T1000 (cell line): ENCODE data around the gene UBXN7.
"Not testable (repeated sequence)": the region's sequence is repeated elsewhere in the genome, so short reads cannot be mapped to it uniquely, and the experiment has no call there.

ENCODE experiments used
- DNase-seq: peaks from one replicate; lab custom pipeline; 2025; ENCODE audit warnings: mixed read lengths; lab: John Stamatoyannopoulos, UW

The UBXN7 gene, protein sequence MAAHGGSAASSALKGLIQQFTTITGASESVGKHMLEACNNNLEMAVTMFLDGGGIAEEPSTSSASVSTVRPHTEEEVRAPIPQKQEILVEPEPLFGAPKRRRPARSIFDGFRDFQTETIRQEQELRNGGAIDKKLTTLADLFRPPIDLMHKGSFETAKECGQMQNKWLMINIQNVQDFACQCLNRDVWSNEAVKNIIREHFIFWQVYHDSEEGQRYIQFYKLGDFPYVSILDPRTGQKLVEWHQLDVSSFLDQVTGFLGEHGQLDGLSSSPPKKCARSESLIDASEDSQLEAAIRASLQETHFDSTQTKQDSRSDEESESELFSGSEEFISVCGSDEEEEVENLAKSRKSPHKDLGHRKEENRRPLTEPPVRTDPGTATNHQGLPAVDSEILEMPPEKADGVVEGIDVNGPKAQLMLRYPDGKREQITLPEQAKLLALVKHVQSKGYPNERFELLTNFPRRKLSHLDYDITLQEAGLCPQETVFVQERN

GRCh38 chr3:196432137-196432879 is at the start of gene UBXN7:
Gene UBXN7, minus strand, starts transcription at chr3:196432427. Its CDS starts 28 bp downstream, at chr3:196432399.
- DNase-seq: peak; percentile 86

DNA sequence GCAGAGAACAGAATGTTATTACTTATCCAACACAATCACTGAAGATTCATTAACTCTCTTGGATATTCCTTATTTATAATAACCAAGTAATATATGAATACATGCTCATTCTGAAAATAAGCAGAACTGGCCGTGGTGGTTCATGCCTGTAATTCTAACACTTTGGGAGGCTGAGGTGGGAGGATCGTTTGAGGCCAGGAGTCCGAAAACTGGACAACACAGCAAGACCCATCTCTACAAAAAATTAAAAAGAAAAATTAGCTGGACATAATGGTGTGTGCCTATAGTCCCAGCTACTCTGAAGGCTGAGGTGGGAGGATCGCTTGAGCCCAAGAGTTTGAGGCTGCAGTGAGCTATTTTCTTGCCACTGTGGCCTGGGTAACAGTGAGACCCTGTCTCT is 45.5 kb upstream of the UBXN7 start:
- DNase-seq: no peak

DNA sequence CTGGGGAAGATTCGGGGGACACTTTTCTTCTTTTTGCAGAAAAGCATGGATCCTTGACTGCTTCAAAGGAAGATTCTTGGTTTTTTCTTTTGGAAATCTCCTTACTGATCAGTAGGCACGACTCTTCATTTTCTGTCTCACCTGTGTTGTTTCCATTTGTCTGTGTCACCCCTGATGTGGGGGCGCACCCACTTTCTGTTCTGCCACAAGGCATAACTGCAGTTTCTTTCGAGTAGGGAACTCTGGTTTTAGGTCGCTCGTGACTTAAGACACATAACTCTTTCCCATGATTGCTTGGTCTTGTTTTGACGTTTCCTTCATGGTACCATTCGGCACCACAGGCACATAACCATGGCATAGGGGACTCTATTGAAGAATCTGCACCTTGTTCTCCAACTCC is 40.1 kb upstream of the UBXN7 start:
- DNase-seq: no peak

DNA sequence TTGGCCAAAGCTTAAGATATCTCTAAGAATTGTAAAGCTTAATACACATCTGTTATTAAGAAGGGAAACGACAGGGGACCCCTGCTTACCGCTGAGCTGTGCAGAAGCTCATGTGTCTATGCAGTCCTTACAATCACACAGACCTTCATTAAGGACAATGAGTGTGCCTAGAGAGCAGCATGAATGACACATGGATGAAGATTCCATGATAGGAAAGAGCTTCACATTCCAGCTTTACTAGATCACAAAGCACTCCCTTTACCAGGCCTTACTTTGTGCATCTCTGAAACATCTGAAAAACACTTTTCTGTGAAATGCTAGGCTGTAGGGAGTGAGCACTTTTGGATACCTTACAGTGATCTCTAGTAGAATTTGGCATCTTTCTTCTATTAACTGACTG is 39.3 kb upstream of the UBXN7 start:
- DNase-seq: no peak

DNA sequence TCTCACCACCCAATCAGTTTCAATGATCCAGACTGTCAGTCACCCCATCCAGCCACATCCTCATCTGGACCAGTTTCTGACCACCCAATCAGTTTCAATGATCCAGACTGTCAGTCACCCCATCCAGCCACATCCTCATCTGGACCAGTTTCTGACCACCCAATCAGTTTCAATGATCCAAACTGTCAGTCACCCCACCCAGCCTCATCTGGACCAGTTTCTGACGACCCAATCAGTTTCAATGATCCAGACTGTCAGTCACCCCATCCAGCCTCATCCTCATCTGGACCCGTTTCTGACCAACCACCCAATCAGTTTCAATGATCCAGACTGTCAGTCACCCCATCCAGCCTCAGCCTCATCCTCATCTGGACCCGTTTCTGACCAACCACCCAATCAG is 38.0 kb upstream of the UBXN7 start:
- DNase-seq: not testable (repeated sequence)

- DNase-seq: no peak
Measured at GRCh38 chr3:196463804-196464203, 31.6 kb upstream of the UBXN7 start.

GRCh38 chr3:196463478-196463756 is 31.2 kb upstream of the UBXN7 start:
- DNase-seq: no peak

GRCh38 chr3:196462680-196463477 is 30.7 kb upstream of the UBXN7 start:
- DNase-seq: not testable (repeated sequence)

- DNase-seq: no peak
Measured at GRCh38 chr3:196458063-196458462, 25.8 kb upstream of the UBXN7 start.

DNA sequence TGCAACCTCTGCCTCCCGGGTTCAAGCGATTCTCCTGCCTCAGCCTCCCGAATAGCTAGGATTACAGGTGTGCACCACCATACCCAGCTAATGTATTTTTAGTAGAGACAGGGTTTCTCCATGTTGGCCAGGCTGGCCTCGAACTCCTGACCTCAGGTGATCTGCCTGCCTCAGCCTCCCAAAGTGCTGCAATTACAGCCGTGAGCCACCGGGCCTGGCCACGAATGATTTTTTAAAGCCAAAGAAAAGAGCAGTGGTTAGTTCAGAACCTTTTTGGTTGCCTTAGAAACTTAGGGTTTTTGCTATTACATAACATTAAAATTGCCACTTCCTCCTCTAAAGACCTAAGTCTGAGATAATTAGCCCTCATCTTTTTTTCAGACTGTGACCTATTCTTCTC is 25.2 kb upstream of the UBXN7 start:
- DNase-seq: not testable (repeated sequence)

DNA sequence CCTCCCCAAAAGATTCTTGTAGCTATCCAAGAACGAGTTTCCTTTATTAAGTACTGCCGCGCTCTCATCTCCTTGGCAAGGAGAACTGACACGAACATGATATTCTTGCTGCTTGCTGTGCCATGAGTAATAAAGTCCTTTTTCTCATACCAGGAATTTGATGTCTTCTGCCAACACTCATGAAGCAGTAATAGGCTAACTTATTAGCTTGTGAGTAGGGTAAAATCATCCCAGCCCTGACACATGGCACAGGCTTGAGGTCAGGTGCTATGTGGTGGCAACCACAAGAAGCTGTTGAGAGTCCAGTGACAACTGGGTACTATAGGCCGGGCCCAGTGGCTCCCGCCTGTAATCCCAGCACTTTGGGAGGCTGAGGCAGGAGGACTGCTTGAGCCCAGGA is 22.7 kb upstream of the UBXN7 start:
- DNase-seq: no peak

- DNase-seq: not testable (repeated sequence)
Measured at GRCh38 chr3:196445391-196445790, 13.2 kb upstream of the UBXN7 start.

- DNase-seq: no peak
Measured at GRCh38 chr3:196444500-196444894, 12.3 kb upstream of the UBXN7 start.

- DNase-seq: no peak
Measured at GRCh38 chr3:196440696-196441095, 8.5 kb upstream of the UBXN7 start.

- no peak for DNase-seq
Measured at GRCh38 chr3:196440041-196440537, 7.9 kb upstream of the UBXN7 start.

- DNase-seq: no peak
Measured at GRCh38 chr3:196431181-196432136, 768 bp downstream of the UBXN7 start.

DNA sequence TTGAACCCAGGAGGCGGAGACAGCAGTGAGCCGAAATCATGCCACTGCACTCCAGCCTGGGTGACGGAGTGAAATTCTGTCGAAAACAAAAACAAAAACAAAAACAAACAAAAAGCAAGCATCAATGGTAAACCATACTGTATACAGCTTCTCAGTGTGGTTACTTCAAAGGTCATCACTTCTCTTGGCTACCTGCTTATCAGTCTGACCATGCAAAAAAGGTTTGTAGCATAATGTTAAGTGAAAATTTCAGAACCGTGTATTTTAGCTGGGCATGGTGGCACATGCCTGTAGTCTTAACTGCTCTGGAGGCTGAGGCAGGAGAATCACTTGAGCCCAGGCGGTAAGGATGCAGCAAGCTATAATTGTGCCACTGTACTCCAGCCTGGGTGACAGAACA is 4.2 kb downstream of the UBXN7 start:
- no peak for DNase-seq

DNA sequence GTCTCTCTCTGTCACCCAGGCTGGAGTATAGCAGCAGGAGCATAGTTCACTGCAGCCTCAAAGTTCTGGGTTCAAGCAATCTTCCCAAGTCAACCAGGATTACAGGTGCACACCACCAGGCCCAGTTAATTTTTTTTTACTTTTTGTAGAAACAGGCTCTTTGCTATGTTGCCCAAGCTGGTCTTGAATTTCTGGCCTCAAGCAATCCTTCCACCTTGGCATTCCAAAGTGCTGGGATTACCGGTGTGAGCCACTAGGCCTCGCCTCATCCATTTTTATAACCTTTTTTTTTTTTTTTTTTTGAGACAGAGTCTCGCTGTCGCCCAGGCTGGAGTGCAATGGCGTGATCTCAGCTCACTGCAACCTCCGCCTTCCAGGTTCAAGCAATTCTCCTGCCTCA is 7.8 kb downstream of the UBXN7 start:
- not testable (repeated sequence) for DNase-seq

- DNase-seq: no peak
Measured at GRCh38 chr3:196423044-196423781, 9.0 kb downstream of the UBXN7 start.

- DNase-seq: not testable (repeated sequence)
Measured at GRCh38 chr3:196421668-196422067, 10.6 kb downstream of the UBXN7 start.
